Epithelial cell of proximal tubule (primary cell): ENCODE data around the gene FANCC. TPM values are rescaled to one million over a fixed set of nuclear protein-coding genes. Genes with fewer than 3 reads are reported as not detected.

Experiments
- DNase-seq: peaks from one replicate; pipeline ENCODE4 v3.0.0-alpha.2; 2011; ENCODE audit warnings: low read depth
- H3K4me3 ChIP-seq: 2 replicates; pipeline ENCODE4 v1.5.1; 2011; ENCODE audit warnings: low read depth, mild to moderate bottlenecking, low read length
- total RNA-seq: library from RNA; depleted of rRNA; stranded (reverse); fragments of >200 nt; gene quantifications from 2 replicates; pipeline ENCODE4 v1.2.3, GENCODE V29; 2015
- TF ChIP-seq, protein P1 (sequence below): conservative IDR thresholded peaks from 2 replicates; pipeline ENCODE4 v1.5.1; 2012; ENCODE audit warnings: low read depth, mild to moderate bottlenecking, low read length

The FANCC gene
- total RNA-seq, 1 donor from 2014 or later = 9.4 TPM

DNA sequence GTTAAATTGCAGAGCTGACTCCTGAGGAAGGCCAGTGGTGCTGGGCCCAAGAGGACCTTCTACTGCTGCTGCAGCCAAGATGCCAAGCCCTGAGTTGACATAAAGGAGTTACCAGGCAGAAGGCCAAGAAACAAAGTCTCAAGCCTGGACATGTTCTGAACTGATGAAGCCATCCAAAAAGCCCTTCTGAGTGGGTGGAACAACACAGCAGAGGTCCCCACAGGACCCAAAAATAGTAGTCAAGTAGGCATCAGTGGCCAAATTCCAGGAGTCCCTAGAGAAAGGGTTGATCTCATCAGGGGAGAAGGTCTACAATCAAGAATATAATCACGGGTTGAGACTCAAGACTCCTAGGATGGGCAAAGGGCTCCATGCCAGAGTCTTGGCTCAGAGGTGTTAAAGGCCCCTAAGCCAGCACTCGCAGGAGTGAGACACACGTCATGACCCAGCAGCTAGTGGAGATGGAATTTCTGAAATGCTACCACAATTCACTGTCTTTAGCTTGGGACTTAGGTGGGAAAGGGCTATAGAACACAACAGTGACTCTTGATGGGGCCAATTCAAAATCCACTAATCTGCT lies 119.7 kb downstream of the FANCC start:
- TF ChIP-seq, protein P1, sequence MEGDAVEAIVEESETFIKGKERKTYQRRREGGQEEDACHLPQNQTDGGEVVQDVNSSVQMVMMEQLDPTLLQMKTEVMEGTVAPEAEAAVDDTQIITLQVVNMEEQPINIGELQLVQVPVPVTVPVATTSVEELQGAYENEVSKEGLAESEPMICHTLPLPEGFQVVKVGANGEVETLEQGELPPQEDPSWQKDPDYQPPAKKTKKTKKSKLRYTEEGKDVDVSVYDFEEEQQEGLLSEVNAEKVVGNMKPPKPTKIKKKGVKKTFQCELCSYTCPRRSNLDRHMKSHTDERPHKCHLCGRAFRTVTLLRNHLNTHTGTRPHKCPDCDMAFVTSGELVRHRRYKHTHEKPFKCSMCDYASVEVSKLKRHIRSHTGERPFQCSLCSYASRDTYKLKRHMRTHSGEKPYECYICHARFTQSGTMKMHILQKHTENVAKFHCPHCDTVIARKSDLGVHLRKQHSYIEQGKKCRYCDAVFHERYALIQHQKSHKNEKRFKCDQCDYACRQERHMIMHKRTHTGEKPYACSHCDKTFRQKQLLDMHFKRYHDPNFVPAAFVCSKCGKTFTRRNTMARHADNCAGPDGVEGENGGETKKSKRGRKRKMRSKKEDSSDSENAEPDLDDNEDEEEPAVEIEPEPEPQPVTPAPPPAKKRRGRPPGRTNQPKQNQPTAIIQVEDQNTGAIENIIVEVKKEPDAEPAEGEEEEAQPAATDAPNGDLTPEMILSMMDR = no peak
- H3K4me3 ChIP-seq = no peak overlapping the region
- DNase-seq = no peak

DNA sequence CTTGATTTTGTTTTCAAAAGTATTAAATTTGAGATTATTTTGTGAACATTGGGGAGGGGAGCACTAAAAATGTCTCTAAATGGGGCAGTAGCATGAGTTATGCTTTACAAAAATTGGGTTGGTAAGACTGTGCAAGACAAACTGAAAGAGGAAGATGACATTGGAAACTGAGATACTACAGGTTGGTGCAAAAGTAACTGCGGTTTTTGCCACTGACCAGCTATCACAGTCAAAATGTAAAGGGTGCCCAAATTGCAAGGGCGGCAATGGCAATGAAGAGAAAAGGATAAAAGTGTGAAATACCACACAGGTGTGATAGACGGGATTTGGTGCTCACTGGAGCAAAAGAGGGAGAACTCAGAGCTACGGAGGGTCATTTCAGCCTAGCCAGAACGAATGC lies 124.0 kb downstream of the FANCC start:
- H3K4me3 ChIP-seq = no peak overlapping the region
- DNase-seq = no peak
- TF ChIP-seq, protein P1 = no peak

DNA sequence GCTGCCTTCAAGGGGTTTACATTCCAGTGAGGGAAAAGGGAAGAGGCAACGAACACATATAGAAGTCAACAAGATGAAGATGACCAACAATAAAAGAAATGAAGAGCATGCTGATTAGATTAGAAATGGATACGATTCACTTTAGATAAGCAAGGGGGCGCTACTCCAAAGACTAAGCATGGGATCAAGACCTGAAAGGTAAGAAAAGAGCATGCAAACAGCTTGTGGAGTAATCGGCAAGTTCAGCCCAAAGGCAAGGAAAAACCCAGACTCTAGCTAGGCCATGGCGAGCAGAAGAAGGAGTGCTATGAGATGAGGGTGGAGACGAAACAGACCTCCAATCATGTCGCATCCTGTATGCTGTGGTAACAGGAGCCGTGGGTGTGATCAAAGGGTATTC lies 124.4 kb downstream of the FANCC start:
- DNase-seq = no peak
- no peak overlapping the region for H3K4me3 ChIP-seq
- TF ChIP-seq, protein P1 = peak; percentile 33

DNA sequence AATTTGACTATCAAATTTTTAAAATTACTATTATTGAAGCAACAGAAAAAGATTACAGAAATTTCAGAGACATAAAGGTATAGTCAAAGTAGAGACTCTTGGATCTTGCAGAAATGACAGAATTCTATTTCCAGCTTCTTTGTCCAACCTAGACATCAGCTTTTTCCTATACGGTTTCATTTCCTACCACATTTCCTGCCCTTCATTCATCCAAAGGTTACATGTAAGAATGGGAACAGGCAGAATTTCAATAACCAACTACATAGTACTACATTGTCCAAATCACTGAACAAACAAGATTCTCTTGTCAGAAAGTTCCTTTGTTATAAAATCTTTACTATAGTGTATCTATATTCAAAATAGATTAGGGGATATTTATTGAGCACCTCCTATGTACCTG lies 124.9 kb downstream of the FANCC start:
- DNase-seq = no peak

DNA sequence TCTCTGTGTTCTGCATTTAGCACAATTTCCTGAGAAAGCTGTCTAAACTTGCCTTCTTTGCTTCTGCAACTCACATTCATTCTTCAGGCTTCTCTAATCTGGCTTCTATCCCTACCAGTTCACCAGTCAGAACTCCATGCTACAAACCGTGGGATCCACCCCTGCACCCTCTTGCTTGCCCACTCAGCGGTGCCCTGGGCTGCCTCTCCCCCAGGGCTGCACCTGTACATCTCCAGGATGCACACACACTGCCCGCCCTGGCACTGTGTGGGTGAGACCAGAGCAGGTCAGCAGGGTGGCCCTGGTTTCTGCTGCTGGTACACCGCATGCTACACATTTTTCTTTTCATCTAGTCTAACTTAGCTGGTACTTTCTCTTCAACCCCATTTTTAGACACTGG lies 127.1 kb downstream of the FANCC start:
- no peak overlapping the region for H3K4me3 ChIP-seq
- TF ChIP-seq, protein P1 = no peak
- no peak for DNase-seq

More for the DNA sequence above, 124.9 kb downstream of the FANCC start:
- no peak overlapping the region for H3K4me3 ChIP-seq
- TF ChIP-seq, protein P1 = no peak

DNA sequence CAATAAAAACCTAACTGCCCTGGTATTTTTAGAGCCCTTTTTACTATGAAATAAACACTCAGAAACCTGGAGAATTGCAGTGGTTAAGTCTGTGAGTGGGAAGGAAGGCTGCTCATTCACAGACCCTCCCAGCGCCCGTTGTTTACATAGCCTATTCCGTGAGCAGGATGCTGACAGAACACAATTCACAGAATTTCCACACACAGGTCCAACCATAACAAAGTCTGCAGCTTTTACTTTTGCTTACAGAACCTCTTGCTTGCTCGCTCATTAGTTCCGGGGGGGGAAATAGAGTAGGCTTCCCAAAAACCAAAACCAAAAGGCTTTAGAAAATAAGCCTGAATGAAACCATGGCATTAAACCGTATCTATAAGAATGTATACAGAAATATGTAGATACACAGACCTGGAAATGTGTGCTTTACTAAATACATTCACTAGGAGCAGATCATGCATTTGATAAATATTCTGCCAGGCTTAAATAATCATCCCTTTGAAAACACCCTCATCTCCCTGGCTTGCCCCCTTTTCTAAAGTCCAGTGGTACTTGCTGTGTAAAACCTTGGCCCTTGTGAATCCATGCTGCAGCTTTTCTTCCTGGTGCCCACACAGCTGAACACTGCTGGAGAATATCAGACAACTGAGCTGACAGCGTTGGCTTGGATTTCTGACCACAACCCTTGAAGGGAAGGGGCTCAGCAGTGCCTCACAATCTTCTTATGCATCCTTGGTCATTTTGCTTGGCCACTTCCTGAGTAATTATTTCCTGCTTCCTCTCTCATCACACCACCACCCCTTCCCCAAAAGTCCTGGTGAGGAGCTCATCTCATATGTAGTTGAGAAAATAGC lies 128.0 kb downstream of the FANCC start:
- no peak overlapping the region for H3K4me3 ChIP-seq
- TF ChIP-seq, protein P1 = no peak
- no peak for DNase-seq
